PC-9 (cell line): ENCODE results near the gene FAM181B.

Source experiments
- CTCF ChIP-seq: fragments of 200-600 bp; sonication (generic); conservative IDR thresholded peaks from 2 replicates; pipeline ENCODE4 v1.6.1; 2017; ENCODE audit warnings: mixed run types, antibody characterized with exemption, mild to moderate bottlenecking, moderate library complexity
- EZH2 ChIP-seq: fragments of 200-600 bp; sonication (generic); IDR thresholded peaks from 2 replicates; pipeline ENCODE4 v1.8.0; 2017; ENCODE audit warnings: antibody characterized with exemption, low read depth

GRCh38 chr11:82698576-82699352 lies 34.9 kb downstream of the FAM181B start:
- TF ChIP-seq CTCF (no peak), EZH2 (no peak)
